CD4-positive, alpha-beta T cell treated with Interleukin-4 for 1 hour (primary cell): Measurements from ENCODE around the gene F8.
"Not testable (repeated sequence)": the region's sequence is repeated elsewhere in the genome, so short reads cannot be mapped to it uniquely, and the experiment has no call there.

Source experiments
- DNase-seq, 2 donors: peaks; one replicate each; pipeline ENCODE4 v3.0.0-alpha.2; 2020 to 2022

F8 gene

GRCh38 chrX:154980330-154981115 is 42.0 kb downstream of the F8 start:
- peak; percentile 82 to 84 for DNase-seq

GRCh38 chrX:154979629-154980028 is 42.9 kb downstream of the F8 start:
- DNase-seq, result no peak

GRCh38 chrX:154968353-154968752 is 54.2 kb downstream of the F8 start:
- DNase-seq, result no peak

GRCh38 chrX:154967603-154968002 is 54.9 kb downstream of the F8 start:
- DNase-seq, result no peak

- no peak for DNase-seq
These were observed 60.6 kb downstream of the F8 start for GRCh38 chrX:154961947-154962346.

GRCh38 chrX:154955799-154956198 is 66.7 kb downstream of the F8 start:
- not testable (repeated sequence) for DNase-seq

GRCh38 chrX:154939265-154939664 is 83.3 kb downstream of the F8 start:
- DNase-seq, result not testable (repeated sequence)

- DNase-seq, result not testable (repeated sequence)
These were observed 97.8 kb downstream of the F8 start for GRCh38 chrX:154924771-154925170.

- peak in 1 of 2 donors; percentile 34 for DNase-seq
These were observed 104.5 kb downstream of the F8 start for GRCh38 chrX:154918060-154918483.

GRCh38 chrX:154914052-154914451 is 108.5 kb downstream of the F8 start:
- DNase-seq, result no peak

GRCh38 chrX:154910528-154910927 is 112.0 kb downstream of the F8 start:
- DNase-seq, result not testable (repeated sequence)

GRCh38 chrX:154910048-154910447 is 112.5 kb downstream of the F8 start:
- DNase-seq, result not testable (repeated sequence)

GRCh38 chrX:154908821-154909220 is 113.7 kb downstream of the F8 start:
- DNase-seq, result no peak

- no peak for DNase-seq
These were observed 120.1 kb downstream of the F8 start for GRCh38 chrX:154902408-154902807.

- no peak for DNase-seq
These were observed 122.2 kb downstream of the F8 start for GRCh38 chrX:154900323-154900722.

GRCh38 chrX:154892296-154892695 is 130.2 kb downstream of the F8 start:
- no peak for DNase-seq

GRCh38 chrX:154890990-154891639 is 131.4 kb downstream of the F8 start:
- DNase-seq, result no peak

GRCh38 chrX:154886789-154887221 is 135.7 kb downstream of the F8 start:
- not testable (repeated sequence) for DNase-seq

- DNase-seq, result peak in 1 of 2 donors; percentile 38
These were observed 136.3 kb downstream of the F8 start, which contains the start of gene F8A1 for GRCh38 chrX:154886069-154886788. F8A1 (plus strand) TSS chrX:154886355; CDS start chrX:154886375, 20 bp downstream.

- peak in 1 of 2 donors; percentile 2 for DNase-seq
These were observed 137.0 kb downstream of the F8 start for GRCh38 chrX:154885549-154885948.

GRCh38 chrX:154885057-154885456 is 137.5 kb downstream of the F8 start:
- DNase-seq, result not testable (repeated sequence)

GRCh38 chrX:154884069-154884468 is 138.5 kb downstream of the F8 start:
- not testable (repeated sequence) for DNase-seq

- DNase-seq, result no peak
These were observed 149.2 kb downstream of the F8 start for GRCh38 chrX:154873329-154873728.
